ENCODE results near the gene TRAPPC3. TPM values are rescaled to one million over a fixed set of nuclear protein-coding genes. Genes with fewer than 3 reads are reported as not detected.

The TRAPPC3 gene
- total RNA-seq, 2 donors from 2014 or later: 53.3 to 64.2 TPM

DNA sequence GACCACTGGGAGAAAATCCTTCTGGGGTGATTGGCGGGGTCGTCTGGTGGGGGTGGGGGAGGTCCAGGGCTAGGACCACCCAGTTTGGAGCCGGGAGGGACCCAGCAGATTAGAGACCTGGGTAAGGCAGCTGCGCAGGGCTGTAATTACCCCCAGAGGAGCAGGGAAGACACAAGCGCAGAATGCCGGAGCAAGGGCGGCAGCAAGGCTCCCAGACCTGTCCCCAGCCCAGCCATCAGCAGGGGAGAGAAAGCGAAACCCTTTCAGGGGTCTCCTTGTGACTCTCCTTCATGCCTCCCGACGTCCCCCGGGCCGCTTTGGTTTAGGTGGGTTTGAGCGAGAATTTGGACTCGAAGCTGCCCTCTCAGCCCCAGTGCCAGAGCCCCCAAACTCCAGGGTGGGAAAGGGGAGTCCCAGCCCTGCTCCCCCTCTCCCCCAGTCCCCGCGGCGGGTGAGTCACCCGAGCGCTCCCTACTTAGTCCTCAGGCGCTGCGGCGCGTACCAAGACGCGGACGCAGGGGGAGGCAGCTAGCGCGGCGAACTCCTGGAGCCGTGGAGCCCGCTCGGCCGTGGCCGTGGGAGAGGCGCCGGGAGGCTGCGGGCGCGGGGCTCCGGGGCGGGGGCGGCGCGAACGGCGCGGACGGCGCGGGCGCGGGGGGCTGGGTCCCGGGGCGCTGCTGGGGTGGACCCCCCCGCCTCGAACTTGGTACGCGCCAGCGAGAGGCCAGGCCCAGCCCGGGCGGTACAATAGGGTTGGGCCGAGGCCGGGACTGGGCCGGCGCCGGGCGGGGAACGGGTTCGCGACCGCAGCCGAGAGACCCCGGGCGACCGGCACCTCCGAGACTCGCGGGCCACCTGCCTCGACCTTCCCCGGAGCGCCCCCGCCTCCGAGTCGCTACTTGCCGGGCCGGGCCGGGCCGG is 6.4 kb upstream of the TRAPPC3 start, which contains the start of gene MAP7D1:
Gene MAP7D1, plus strand, starts transcription at position 753 of the 921 bp plus-strand sequence. CDS start 258 bp downstream, outside the sequence.
- intact Hi-C loops (cut with DNase I): loop anchor here in 1 of 2 donors (10.0 kb wide), 1 partner anchor 129 kb away; no protein-coding TSS in a partner anchor
- peak; percentile 76 to 85 for ATAC-seq
- peak; percentile 92 for DNase-seq

- peak; percentile 2 to 17 for ATAC-seq
- intact Hi-C loops (cut with DNase I): loop anchor here (5.0 to 10.0 kb wide), 3 partner anchors 32 to 130 kb away; partner anchors contain the start of gene THRAP3 (in 1 of the 2)
- peak; percentile 63 for DNase-seq
Observed at GRCh38 chr1:36154765-36155407, 5.6 kb upstream of the TRAPPC3 start.

- ATAC-seq (no peak), DNase-seq (no peak)
- intact Hi-C loops (cut with DNase I): loop anchor here (5.0 to 10.0 kb wide), 3 partner anchors 33 to 130 kb away; partner anchors contain the start of gene THRAP3 (in 1 of the 2)
Observed at GRCh38 chr1:36154335-36154734, 5.0 kb upstream of the TRAPPC3 start.

DNA sequence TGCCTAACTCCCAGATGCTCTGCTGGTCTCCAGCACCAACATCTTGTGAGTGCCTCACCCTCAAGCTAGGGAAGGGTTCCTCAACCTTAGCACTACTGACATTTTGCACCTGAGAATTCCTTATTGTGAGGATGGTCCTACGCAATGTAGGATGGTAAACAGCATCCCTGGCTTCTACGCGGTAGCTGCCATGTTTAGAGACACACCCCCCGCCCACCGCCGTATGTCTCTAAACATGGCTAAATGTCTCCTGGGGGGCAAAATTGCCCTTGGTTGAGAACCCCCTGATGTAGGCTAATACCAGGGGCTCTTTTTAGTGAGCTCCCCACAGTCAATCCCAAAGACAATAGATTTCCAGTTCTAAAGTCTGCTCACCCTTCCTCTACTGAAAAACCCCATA is 4.2 kb upstream of the TRAPPC3 start:
- ATAC-seq (no peak), DNase-seq (no peak)
- intact Hi-C loops (cut with DNase I): loop anchor here (5.0 to 10.0 kb wide), 3 partner anchors 34 to 131 kb away; partner anchors contain the start of gene THRAP3 (in 1 of the 2)

DNA sequence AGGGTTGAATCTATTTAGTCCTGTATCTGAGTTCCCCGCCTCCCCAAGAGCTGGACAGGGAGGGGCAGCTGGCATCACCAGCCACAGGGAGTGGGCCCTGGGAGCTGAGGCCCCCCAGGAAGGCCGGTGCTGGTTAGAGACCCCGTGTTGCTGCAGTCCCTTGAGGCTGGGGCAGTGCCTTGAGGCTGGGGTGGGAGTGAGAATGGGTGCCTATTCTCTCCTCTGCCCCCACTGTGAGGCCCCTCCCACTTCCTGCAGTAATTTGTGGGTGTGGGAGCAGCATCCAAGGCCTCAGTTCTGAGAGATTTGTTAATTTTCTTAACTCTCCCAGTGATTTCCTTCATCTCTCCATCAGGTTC is 2.5 kb upstream of the TRAPPC3 start:
- DNase-seq (peak; percentile 55), ATAC-seq (no peak)
- intact Hi-C loops (cut with DNase I): loop anchor here (2.0 to 10.0 kb wide), 4 partner anchors 35 to 133 kb away; partner anchors contain the start of gene THRAP3 (in 1 of the 2)

GRCh38 chr1:36151134-36151844 is 2.0 kb upstream of the TRAPPC3 start:
- intact Hi-C loops (cut with DNase I): loop anchor here (2.0 to 10.0 kb wide), 4 partner anchors 36 to 134 kb away; partner anchors contain the start of gene THRAP3 (in 1 of the 2)
- no peak for ATAC-seq
- DNase-seq: no peak

DNA sequence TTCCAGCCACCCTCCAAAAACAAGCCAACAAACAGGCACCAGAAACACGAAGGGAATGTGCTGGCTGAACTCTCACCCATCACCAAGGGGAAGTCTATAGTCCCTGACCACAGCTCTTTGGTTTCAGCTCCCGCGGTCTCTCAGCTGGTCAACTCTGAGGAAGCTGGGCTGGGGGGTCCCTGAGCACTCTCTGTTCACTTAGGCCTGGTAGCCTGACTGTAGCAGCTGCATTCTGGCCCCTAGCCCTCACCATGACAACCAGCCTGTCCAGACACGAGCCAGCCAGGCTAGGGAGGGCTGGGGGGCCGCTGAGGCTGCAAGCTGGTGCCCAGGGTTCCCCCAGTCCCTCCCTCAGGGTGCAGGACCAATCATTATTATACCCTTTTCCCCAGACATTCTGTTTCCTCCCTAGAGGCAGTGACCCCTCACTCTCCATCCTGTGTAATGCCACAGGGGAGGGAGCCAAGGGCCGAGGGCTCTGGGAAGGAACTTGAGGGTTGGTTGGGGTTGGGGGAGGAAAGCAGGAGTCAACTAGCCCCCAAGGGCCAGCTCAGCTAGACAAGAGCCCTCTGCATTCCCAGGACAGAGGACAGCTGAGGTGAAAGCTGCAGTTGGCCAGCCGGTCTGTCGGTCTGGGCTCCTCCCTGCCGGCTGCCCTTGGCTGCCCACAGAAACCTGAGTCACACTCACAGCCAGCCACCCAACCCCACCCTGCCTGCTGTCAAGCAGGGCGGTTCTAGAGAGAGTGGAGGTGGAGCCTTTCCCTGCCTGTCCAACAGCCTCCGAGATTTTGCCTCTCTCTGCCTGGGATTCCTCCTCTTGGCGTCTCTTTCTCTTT is 1.2 kb upstream of the TRAPPC3 start:
- intact Hi-C loops (cut with DNase I): loop anchor here (2.0 to 10.0 kb wide), 4 partner anchors 37 to 134 kb away; partner anchors contain the start of gene THRAP3 (in 1 of the 2)
- DNase-seq (peak; percentile 94), ATAC-seq (peak; percentile 73 to 84)

DNA sequence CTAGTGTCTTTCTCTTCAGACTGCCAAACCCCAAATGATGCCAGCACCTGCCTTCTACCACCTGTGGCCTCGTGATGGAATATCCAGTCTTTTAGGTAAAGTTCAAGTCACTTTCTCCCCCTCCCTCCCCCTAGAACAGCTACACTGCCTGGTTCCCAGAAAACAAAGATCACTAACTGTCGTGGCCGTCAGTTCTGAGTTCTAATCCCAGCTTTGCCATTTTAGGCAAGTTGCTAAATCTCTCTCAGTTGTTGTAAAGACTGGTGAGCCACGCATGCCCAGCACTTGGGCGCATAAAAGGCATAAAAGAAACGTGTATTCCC is 648 bp upstream of the TRAPPC3 start:
- intact Hi-C loops (cut with DNase I): loop anchor here (1.0 to 10.0 kb wide), 6 partner anchors 37 to 272 kb away; partner anchors contain the start of gene THRAP3 (in 1 of the 2)
- ATAC-seq (no peak), DNase-seq (no peak)

GRCh38 chr1:36148821-36149236 is 457 bp downstream of the TRAPPC3 start:
- no peak for DNase-seq
- no peak for ATAC-seq
- intact Hi-C loops (cut with DNase I): loop anchor here in 1 of 2 donors (1.0 to 5.0 kb wide), 2 partner anchors 39 to 273 kb away; no protein-coding TSS in a partner anchor

DNA sequence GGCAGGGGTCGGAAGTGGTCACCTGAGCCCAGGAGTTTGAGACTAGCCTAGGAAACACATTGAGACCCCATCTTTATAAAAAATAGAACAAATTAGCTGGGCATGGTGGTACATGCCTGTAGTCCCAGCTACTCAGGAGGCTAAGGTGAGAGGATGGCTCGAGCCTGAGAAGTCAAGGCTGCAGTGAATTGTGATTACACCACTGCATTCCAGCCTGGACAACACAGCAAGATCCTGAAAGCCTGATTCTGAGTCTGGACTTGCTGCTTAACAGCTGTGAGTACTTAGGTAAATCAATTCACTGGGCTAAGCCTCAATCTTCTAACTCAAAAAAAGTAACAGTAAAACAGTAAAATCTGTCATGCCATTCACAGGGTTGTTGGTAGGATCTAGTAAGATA is 4.9 kb downstream of the TRAPPC3 start:
- ATAC-seq (no peak), DNase-seq (no peak)
- intact Hi-C loops (cut with DNase I): no loop called here

DNA sequence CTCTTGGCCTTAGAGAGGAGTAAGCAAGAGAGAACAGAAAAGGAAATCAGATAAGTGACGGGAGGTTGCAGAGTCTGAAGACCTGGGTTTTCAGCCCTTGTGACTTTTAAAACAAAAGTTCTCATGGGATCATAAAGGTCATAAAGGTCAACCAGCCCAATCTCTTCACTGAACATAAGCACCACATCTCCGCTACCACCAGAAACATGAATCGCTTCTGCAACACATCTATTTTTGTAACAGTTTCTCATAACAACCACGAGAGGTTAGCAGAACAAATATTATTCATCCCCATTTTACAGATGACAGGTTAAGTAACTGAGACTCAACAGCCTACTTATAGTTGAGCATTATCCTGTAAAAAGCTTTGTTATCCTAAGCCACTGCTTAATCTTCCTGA is 5.9 kb downstream of the TRAPPC3 start:
- ATAC-seq: no peak
- DNase-seq: no peak
- intact Hi-C loops (cut with DNase I): no loop called here

DNA sequence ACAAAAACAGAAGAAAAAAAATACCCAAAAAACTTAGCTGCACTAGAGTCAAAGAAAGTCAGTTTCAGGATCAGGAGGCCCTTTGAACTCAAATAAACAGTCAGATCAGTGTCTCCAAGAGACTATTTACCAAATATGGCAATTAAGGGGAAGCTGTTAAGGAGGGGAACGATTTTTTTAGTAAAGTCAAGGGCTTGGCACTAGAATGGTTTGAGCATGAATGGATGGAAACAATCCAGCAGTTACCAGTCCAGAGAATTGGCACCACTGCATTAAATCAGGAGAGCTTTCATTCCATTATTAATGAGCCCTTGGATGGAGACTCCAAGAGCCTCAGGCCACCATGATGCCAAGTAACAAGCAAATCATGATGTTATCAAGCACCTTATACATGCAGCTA is 7.2 kb downstream of the TRAPPC3 start:
- DNase-seq (no peak), ATAC-seq (peak; percentile 17 to 60)
- intact Hi-C loops (cut with DNase I): no loop called here

DNA sequence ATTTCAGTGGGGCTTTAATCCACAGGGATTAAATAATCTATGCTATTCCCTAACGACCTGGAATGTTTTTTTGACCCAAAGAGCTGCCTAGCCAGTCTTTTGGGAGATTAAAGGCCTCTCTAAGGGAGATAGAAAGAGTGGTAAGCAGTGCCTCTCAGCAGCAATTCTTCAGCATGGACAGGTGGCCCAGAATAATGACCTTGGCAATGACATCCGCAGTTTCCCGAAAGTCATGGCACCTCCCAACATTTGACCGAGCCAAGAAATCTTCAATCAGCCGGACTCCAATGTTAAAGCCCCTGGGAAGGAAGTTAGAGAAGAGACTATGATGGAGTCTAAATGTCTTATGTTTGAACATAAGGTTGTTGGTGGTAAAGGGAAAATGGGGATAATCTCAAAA is 9.8 kb downstream of the TRAPPC3 start:
- ATAC-seq (no peak), DNase-seq (no peak)
- intact Hi-C loops (cut with DNase I): no loop called here

DNA sequence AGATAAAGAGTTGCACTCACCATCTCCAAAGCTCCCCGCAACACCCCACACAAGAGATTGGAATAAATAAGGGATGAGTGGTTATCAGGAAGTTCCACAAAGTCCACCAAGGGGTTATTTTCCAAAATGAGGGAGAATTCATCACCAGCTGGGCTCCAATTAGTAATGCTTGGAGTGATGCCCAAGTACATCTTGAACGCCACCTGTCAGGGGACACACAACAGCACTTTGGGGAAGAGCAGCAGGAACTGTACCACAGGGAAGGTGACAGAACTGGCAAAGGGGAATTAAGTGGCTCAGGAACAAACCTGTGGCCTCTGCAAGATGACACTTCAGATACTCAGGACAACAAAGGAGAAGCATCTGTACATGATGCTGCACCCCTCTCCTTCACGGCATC is 11.5 kb downstream of the TRAPPC3 start:
- DNase-seq (no peak), ATAC-seq (no peak)
- intact Hi-C loops (cut with DNase I): no loop called here

DNA sequence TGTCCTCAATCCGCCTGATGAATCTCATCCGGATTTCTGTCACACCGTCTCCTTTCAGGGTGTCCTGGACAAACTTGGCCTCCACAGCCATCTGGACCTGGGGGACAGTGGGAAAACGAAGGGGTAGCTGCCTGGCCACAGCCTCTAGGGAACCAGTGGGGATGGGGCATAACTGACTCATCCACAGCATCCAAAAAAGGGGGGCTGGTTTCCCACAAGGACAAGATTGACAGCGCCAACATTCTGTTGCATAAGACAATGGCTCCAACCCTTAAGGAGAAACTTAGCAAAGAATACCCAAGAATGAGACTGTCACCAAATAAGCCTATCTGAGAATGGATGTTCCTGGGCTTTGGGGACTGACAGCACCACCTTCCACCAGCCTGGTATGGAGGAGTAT is 12.1 kb downstream of the TRAPPC3 start:
- DNase-seq: no peak
- intact Hi-C loops (cut with DNase I): no loop called here

DNA sequence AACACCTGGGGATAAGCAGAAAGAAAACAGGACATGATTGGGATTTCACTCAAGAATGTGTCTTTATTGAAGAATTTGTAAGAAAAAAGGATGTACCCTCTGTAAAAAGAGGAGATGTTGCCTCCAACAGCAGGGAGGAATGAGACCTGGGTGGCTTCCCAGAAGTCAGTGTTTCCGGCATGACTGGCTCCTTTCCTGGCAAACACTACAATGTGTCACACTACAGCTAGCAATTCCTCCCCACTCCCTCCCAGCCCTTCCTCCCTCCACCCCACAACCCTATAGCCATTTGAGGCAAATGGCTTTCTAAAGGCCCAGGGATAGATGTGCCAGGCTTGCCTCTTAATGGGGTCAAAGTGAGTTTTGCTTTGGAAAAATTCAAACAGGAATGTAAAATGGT is 12.8 kb downstream of the TRAPPC3 start:
- intact Hi-C loops (cut with DNase I): no loop called here
- DNase-seq (peak; percentile 67), ATAC-seq (peak; percentile 63 to 73)

More for the DNA sequence above, 12.1 kb downstream of the TRAPPC3 start:
- no peak for ATAC-seq

DNA sequence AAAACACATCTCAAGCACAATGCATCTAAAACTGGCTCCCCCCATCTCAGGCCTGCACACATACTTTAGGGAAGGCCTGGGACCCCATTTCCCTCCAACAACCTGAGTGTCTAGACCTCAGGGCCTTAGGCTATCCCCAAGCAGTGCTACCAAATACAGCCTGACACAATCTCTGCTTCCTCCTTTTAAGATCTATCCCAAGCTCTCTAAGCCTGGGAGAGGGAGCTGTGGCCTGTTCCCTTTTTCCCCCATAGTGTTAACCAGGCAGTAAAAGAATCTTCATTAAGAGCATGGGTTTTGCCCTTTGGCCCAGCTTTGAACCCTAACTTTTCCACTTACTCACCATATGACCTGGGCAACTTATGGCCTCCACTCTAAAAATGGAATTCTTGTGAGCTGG is 13.5 kb downstream of the TRAPPC3 start:
- no peak for DNase-seq
- no peak for ATAC-seq
- intact Hi-C loops (cut with DNase I): loop anchor here in 1 of 2 donors (2.0 kb wide), 1 partner anchor 35 kb away; no protein-coding TSS in a partner anchor

DNA sequence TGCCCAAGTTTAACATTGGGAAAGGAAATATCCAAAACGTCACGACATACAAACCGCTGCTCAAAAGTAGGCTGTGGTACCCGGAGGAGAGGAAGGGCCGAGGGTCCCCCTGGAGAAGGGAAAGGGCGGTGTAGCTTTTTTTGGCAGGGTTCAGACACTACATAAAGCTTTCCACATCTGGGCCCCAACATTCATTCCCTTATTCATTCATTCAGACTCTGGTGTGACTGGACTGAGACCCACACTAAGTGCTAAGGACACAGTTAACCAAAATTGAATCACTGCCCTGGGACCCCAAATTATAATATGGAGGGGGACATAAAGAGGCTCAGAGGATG is 14.0 kb downstream of the TRAPPC3 start:
- intact Hi-C loops (cut with DNase I): loop anchor here in 1 of 2 donors (2.0 kb wide), 1 partner anchor 34 kb away; no protein-coding TSS in a partner anchor
- ATAC-seq (no peak), DNase-seq (no peak)
